Stimulated activated naive CD4-positive, alpha-beta T cell treated with Interleukin-2 at 50 U/mL for 16 hours (primary cell): ENCODE data around the gene MEX3C.

Experiments used
- DNase-seq: peaks from one replicate; lab custom pipeline; 2025; lab: John Stamatoyannopoulos, UW

MEX3C gene

DNA sequence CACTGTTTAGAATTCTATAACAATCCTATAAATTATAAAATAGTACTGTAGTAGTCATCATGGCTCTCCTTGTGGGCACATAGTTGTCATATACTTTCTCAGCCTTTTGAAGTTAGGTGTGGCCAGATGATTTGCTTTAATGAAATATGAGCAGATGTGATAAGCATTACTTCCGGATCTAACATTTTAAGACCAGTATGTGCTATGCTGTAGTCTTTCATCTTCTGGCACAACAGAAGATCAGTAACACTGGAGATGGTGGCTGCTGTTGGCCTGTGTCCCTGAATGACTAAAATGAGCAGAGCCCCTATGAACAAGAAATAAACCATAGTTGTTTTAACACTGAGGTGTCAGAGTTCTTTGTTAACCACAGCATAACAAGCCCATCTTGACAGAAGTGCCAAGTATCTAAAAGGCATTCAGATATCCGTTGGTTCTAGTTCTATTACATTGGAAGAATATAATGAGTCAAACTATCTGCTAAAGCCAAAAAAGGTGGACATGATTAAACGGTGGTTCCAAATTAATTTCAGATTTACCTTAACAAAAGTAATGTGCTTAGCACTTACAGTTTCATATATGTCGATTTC lies 6.3 kb downstream of the MEX3C start:
- DNase-seq = peak; percentile 13

DNA sequence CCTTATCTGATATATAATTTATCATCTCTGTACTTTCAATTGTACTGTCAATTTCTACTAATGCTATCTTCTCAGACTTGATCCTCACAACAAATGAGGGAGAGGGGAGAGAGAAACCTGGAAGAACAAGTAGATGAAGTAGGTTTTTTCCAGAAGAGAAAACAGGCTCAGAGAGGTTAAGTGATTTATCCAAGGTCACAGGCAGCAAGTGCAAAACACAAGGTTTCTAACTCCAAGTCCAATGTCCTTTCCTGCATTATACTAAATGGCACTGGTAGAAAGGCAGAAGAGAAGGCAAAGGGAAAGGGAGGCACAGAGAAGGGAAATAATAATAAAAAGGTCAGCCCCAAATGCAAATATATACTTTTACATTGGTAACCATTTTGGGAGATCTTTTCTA lies 7.5 kb downstream of the MEX3C start:
- no peak for DNase-seq

DNA sequence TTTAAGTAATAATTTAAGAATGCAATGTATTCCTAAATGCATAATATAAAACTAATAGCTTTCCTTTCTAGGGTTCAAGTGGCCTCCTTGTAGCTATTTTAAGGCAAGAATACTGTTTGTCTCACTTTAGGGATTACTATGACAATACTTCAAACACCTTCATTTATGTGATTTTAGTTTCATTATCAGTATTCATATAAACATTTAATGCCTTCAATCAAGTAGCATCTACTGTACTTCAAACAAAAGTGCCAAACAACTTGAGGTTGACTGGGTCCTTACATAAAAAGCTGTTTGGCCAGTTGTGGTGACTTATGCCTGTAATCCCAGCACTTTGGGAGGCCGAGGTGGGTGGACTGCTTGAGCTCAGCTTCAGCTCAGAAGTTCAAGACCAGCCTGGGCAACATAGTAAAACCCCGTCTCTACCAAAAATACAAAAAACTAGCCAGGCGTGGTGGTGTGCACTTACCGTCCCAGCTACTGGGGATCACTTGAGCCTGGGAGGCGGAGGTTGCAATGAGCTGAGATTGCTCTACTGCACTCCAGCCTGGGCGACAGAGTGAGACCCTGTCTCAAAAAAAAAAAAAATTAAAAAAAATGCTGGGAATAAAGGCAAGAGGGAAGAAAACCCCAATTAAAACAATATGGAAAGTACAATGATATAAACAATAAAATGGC lies 9.3 kb downstream of the MEX3C start:
- no peak for DNase-seq

DNA sequence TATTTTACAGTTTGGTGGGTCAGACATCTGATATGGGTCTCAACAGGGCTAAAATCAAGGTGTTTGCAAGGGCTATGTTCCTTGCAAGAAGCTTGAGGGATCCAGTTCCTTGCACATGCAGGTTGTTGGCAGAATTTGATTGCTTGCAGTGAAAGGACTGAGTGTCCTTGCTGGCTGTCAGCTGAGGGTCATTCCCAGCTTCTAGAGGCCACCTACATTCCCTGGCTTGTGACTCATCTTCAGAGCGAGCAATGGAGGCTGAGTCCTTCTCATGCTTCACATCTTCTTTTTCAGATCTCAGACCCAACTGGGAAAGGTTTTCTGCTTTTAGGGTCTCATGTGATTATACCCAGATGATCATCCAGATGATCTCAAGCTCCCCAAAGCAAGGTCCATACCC lies 12.4 kb downstream of the MEX3C start:
- no peak for DNase-seq

DNA sequence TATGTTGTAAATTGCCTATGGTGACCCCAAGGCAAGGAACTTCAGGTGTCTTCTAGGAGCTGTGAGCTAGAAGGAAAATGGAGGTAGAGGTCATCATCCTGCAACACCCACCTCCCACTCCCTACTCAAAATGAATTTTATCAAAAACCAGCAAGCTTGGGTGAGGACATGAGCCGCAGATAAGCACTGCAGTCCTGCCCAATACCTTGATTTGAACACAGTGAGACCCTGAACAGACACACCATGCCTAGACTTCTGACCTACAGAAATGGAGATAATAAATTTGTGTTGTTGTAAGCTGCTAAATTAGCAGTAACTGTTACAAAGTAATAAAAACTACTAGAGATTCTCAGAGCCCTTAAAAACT lies 13.4 kb downstream of the MEX3C start:
- no peak for DNase-seq

DNA sequence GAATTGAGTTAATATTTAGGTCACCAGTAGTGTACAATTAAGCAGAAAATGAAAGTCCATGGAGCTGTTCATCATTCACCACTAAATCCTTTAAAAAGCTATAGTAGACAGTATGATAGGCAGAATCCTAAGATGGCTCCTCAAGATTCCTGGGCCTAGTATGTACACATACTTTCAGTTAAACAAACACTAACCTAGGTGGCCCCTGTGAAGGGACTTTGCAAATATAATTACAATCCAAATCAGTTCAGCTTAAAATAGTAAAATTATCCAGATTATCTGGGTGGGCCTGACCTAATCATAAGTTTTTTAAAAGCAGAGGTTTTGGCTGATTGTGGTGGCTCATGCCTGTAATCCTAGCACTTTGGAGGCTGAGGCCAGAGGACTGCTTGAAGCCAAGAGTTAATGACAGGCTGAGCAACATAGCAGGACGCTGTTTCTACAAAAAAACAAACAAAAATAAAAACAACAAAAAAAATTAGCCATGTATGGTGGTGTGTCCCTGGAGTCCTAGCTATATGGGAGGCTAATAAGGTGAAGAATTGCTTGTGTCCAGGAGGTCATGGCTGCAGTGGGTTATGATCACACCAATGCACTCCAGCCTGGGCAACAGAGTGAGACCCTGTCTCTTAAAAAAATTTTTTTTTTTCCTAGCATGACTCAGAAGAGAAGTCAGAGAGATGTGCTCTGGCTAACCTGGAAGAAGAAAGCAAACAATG lies 13.9 kb downstream of the MEX3C start:
- DNase-seq = no peak

DNA sequence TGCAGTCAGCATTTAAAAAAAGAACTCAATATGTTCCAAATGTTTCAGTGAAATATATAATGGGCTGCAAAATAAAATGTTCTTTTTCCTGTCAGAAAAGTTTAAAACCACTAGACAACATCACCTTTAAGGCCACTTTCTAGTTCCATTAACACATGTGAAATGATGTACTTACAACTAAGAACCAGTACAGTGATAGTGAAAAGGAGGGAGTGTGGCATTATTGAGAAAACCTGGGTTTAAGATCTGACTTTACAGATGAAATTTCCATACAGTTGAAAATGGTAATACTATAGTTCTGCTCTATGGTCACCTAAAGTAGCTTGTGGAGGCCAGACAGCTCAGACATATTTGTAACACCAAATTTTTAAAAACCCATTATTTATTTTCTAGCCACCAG lies 14.7 kb downstream of the MEX3C start:
- DNase-seq = no peak

DNA sequence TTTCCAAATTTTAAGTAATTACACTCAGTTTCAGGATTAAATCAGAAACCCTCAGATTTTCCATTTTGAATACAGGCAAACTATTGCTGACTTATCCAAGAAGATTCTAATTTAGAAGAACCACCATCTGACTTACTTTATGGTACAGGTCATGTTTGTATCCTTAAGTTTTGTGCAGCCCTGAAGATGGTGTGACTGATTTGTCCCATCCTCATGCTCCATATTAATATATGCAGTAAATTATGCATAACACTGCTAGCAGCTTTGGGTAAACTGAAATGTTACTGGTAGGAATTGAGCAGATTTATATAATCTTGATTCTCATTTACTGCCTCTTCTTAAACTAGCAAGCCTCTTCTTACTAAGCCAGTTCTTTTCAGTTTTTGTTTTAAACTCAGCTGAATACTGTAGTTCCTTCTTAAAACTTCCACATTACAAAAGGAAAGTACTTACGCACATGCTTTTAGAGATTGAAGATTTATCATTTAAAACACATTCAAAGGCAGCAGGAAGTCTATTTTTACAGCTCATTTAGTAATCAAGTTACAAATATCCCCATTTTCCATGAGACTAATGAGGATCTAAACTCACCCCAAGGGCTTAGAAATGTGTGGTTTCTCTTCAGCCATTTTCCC lies 25.7 kb downstream of the MEX3C start:
- DNase-seq = no peak

DNA sequence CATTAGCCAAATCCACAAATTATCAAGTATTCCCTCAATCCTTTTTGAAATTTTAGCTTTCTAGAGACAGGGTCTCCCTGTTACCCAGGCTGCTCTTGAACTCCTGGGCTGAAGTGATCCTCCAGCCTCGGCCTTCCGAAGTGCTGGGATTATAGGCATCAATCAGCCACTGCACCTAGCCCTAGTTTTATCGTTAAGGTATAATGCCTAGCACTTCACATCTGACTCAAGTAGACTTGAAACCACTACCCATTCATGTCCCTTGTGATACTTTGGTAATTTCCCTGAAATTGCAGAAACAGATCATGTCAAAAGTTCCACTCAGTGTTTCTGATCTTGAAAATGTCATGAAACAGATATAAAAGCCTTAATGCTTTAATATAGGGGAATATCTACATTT lies 26.3 kb downstream of the MEX3C start:
- DNase-seq = no peak

DNA sequence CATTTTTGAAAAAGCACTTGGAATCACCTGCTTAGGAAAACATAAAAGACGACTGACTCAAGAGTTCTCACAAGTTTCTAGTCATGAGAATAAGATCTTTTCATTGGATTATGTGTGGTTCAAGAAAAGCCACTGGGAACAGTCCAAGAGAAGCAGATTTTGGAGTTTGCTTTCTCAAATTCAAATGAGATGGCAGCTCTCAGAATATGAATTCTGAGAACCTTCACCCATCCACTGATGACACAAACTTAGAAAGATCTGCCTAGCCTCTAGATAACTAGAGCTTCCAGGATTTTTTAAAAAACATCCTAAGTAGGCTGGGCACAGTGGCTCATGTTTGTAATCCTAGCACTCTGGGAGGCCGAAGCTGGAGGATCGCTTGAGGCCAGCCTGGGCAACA lies 26.8 kb downstream of the MEX3C start:
- DNase-seq = no peak

DNA sequence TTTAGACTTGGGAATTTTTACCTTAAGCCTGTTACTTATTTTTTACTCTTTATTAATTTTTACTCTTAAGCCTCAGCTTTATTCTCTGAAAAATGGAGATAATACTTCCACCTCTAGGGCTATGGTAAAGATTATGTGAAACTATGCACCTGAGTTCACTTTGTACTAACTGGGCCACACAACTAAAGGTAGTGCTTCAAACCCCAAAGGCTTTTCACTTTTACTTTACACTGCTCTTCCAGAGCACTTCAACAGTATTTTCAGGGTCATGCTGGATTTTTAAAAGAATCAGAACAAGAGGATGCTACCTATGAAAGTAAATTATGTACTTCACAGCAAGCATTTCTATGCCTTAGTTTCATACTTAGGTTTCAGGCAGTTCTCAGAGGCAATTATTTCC lies 27.8 kb downstream of the MEX3C start:
- DNase-seq = no peak

DNA sequence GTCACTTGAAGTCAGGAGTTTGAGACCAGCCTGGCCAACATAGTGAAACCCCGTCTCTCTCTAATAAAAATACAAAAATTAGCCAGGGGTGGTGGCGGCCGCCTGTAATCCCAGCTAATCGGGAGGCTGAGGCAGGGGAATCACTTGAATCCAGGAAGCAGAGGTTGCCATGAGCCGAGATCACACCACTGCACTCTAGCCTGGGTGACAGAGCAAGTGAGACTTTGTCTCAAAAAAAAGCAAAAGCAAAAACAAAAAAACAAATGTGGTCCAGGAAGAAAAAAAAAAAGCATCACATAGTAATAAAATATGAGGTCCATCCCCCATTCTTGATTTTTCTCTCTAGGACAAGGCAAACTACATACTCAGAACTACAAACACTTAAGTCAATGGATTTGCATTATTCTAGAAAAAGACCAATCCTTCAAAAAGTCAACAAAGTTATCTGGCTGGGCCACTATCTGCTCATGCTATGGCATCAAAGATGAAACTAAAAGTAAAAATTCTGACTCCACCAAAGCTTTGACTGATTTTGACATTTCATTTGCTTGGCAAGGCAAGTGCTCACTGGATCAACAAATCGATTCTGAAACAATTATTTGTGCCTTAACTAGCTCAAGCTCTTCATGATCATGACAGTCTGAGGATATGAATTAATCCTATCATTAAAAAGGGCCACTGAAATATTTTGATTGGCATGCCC lies 28.4 kb downstream of the MEX3C start:
- no peak for DNase-seq

DNA sequence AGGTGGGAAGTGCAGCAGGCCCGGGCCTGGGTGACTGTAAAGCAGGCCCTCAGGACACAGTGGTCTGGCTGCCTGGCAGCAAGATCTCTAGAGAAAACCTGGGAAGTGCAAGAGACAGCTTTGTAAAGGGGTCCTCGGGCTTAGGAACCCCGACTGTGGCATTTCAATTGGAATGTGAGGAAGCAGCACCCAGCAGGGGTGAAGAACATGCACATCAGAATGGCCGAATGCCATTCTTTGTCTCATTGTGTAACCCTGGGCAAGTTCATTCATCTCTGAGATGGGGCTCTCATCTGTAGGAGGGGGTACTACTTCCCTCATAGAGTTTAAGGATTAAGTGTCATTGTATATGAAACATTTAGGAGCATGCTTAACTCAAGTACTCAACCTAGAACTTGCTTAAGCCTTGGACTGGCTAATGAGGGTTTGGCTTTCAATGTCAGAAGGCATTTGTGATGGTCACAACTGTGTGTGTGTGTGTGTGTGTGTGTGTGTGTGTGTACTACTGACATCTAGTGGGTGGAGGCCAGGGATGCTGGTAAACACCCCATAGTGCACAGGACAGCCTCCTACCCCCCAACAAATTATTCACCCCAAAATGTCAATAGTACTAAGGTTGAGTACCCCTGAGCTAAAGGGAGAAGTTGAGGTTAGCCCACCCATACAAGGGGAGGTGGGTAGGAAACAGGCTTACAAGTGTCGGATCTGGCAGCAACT lies 29.3 kb downstream of the MEX3C start:
- no peak for DNase-seq

DNA sequence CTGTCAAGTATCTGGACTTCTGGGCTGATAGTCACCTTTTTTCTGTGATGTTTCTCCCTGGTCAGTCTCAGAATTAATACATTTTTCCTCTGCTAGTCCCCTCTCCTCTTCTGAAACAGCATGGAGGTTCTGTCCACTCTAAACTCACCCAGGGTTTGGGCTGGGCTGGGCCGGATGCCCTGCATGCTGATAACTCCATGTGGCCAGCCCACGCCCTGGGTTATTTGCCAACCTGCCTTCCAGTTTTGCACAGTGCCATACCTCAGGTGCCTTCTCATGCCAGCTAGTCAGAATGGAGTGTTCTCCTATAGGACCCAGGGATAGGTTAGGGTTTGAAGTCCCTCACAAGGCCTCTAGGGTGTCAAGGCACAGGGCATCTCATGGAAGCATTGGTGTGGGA lies 32.2 kb downstream of the MEX3C start:
- DNase-seq = no peak

DNA sequence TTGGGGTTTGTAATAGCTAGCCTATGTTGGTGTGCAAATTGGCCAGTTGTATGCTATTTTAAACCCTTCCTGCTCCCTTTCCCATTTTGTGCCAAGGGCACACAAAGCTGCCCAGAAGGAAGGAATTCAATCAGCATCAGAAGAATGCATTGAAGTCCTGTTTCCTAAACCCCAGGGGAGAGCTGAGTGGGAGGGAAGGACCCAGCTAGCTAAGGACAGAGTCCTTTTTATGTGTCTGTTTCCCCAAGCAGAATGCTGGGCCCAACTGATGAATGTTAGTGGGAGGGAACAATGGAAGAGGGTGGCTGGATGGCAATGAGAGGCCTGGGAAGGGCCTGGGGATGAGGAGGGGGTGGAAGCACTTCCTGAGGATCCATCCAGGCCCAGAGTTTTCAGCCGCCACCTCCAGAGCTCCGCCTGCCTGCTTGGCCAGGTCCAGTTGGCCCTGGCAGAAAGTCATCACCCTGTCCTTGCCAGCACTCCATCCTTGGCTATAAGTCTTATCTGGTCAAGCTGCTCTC lies 32.7 kb downstream of the MEX3C start:
- no peak for DNase-seq

DNA sequence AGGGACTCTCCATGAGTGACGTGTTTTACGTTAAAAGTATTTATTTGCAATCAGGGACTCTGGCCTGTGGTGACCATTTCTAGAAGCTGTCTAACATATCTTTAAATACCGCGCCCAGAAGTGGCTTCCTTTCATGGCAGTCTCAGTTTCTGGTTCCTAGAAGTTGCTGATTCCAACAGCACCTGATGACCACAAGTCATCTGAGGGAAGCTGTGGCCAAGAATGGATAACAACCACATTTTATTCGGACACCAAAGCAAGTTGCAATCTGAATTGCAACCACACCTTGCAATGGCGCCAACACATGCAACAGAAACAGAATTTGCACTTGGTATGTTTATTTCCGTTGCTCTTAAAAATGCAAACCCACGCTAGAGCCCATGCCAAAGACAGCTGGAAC lies 33.1 kb downstream of the MEX3C start:
- DNase-seq = no peak

DNA sequence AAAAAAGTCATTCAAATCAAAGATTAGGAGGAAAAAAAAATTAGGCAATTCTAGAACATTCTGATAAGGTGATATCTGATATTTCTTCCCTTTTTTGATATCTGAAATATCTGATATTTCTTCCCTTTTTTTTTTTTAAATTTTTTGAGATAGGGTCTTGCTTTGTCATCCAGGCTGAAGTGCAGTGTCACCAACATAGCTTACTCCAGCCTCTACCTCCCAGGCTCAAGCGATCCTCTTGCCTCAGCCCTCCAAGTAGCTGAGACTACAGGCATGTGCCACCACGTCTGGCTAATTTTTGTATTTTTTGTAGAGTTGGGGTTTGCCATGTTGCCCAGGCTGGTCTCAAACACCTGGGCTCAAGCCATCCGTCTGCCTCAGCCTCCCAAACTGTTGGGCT lies 33.9 kb downstream of the MEX3C start:
- DNase-seq = no peak

DNA sequence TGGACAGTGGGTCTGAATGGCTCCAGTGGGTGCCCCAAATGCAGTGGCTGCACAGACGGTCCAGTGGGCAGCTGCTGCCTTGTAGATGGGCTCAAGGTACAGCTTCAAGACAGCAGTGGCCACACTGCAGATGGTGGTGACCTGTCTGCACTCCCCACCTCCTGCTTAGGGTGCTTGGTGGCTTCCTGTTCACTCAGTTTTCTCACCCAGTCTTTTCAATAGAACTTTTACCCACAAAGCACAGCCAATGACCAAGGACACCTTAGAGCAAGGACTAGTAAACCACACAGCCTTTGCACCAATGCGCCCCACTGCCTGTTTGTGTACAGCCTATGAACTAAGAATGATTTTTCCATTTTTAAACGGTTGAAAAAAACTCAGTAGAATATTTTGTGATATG lies 34.9 kb downstream of the MEX3C start:
- DNase-seq = no peak

DNA sequence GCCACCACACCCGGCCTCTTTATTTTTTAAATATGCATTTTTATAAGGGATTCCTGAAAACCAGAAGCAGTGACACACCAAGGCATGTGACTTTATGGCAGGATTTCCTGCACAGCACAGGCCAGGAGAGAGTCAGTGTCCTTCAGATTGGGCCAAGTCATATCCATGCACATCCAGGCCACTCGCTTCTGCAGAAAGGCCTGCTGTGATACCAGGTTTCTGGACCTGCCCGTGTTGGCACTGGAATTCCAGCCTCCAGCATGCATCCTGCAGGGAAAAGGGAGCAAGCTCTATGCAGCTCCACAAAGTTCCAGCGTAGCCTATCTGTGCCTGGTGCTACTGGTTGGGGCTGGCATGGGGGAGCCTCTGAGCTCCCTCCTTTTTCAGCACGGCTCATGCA lies 36.8 kb downstream of the MEX3C start:
- no peak for DNase-seq

DNA sequence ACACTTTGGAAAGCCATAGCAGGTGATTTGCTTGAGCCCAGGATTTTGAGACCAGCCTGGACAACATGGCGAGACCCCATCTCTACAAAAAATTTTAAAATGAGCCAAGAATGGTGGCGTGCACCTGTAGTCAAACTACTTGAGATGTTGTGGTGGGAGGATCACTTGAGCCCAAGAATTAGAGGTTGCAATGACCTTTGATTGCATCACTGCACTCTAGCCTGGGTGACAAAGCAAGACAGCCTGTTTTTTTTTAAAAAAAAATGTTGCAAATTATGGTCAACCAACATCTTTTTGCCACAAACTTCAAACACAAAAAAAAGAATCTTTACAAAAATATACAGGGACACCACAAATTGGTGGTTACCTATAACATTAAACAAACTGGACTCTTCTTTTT lies 40.3 kb downstream of the MEX3C start:
- DNase-seq = no peak

DNA sequence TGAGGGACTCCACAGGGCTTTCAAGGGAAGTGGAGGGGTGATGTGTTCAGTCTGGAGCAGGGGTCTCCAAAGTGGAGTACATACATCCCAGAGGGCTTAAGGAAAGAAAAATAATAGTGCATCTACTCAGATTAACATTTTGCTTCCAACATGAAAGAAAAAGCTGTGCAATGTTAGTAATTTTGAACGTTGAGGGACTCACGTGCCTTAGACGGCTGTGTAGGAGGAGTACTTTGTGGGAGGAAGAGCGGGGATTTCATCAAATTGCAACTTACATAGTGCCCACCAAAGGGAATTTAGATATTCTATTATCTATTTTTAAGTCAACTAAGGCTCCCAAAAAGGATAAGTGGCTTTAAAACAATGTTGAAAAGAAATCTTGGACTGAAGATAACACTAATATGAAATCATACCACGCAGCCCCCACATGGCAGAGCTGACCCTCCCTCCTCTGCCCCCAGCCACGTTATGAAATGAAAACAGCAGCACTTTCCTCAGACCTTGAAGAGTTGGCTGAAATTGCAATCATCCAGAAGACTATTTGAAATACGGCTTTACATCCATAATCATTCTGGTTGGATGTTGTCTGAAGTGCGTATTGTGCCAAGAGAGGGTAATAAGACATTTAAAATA lies 42.9 kb downstream of the MEX3C start:
- DNase-seq = no peak
